ENCODE measurements around the gene ABL1.

Gene ABL1

DNA sequence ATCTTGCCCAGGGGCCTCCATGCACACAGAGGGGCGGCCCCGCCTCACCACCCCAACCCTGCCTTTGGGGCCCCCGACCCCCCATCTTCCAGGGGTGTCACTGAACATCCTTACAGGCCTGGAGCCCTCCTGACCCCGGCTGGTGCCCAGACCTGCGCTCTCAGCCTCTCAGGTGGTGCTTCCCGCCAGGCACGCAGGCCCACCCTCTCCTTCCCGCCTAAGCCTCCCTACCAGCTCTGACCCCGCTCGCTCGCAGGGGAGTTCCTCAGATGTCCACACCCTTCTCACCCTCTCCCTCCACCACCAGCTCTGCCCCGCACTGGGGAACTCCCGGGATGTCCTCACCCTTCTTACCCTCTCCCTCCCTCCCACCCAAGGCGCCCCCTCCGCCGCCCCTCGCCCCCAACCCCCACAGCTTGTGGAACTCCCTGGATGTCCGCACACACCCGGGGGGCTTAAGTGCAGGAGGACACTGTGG, 73.9 kb downstream of the ABL1 start:
- TF ChIP-seq FOXP2 (optimal IDR thresholded peaks at IDR 0.05; ENCODE audit: borderline replicate concordance, extremely low read depth, extremely low read length, insufficient read depth): no peak
- no peak for TF ChIP-seq POLR2AphosphoS5 (IDR thresholded peaks at IDR 0.05; ENCODE audit: low read depth, low read length)
- no peak for TF ChIP-seq TAF1 (IDR thresholded peaks at IDR 0.05; ENCODE audit: borderline replicate concordance, insufficient read depth, low read length)

DNA sequence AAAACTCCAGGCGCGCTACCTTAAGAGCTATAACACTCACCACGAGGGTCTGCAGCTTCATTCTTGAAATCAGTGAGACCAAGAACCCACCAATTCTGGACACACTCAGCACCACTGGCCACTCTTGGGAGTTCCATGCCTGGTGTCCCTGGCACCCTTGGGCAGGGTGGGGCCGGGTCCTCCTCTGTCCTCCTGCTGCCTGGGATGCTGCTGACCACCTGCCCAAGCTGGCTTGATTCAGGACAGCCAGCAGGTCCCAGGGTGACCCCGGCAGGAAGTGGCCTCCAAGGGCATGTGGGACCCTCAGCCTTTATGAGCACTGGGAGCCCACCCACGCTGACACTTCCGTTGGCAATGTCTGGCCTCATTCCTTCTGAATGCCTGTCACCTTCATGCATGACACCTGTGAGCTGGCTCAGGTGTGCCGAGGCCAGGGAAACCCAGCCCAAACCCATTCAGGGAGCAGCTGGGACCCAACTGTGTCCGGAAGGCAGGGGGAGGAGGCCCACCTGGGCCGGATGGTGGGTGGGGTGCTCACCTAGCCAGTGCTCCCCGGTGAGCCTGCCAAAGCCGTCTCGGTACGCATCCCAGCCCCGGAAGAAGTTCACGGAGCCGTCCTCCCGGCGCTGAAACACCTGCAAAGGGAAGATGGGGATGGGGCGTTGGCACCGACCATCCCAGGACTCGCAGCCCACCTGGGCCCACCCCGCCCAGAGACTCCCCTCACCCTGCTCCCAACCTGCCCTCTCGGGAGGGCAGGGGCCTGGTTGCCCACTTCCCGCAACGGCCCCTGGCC, 76.4 kb downstream of the ABL1 start:
- TF ChIP-seq POLR2AphosphoS5 (IDR thresholded peaks at IDR 0.05; ENCODE audit: low read depth, low read length) (no peak), SIN3A (IDR thresholded peaks at IDR 0.05; ENCODE audit: borderline replicate concordance, insufficient read depth, low read length) (no peak), TAF1 (IDR thresholded peaks at IDR 0.05; ENCODE audit: borderline replicate concordance, insufficient read depth, low read length) (no peak), FOXP2 (optimal IDR thresholded peaks at IDR 0.05; ENCODE audit: borderline replicate concordance, extremely low read depth, extremely low read length, insufficient read depth) (no peak)
- TF ChIP-seq, protein P1, sequence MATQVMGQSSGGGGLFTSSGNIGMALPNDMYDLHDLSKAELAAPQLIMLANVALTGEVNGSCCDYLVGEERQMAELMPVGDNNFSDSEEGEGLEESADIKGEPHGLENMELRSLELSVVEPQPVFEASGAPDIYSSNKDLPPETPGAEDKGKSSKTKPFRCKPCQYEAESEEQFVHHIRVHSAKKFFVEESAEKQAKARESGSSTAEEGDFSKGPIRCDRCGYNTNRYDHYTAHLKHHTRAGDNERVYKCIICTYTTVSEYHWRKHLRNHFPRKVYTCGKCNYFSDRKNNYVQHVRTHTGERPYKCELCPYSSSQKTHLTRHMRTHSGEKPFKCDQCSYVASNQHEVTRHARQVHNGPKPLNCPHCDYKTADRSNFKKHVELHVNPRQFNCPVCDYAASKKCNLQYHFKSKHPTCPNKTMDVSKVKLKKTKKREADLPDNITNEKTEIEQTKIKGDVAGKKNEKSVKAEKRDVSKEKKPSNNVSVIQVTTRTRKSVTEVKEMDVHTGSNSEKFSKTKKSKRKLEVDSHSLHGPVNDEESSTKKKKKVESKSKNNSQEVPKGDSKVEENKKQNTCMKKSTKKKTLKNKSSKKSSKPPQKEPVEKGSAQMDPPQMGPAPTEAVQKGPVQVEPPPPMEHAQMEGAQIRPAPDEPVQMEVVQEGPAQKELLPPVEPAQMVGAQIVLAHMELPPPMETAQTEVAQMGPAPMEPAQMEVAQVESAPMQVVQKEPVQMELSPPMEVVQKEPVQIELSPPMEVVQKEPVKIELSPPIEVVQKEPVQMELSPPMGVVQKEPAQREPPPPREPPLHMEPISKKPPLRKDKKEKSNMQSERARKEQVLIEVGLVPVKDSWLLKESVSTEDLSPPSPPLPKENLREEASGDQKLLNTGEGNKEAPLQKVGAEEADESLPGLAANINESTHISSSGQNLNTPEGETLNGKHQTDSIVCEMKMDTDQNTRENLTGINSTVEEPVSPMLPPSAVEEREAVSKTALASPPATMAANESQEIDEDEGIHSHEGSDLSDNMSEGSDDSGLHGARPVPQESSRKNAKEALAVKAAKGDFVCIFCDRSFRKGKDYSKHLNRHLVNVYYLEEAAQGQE (IDR thresholded peaks at IDR 0.05; ENCODE audit: insufficient read depth in 1 of 2, low read depth in 2 of 2, low read length in 2 of 2): no peak

DNA sequence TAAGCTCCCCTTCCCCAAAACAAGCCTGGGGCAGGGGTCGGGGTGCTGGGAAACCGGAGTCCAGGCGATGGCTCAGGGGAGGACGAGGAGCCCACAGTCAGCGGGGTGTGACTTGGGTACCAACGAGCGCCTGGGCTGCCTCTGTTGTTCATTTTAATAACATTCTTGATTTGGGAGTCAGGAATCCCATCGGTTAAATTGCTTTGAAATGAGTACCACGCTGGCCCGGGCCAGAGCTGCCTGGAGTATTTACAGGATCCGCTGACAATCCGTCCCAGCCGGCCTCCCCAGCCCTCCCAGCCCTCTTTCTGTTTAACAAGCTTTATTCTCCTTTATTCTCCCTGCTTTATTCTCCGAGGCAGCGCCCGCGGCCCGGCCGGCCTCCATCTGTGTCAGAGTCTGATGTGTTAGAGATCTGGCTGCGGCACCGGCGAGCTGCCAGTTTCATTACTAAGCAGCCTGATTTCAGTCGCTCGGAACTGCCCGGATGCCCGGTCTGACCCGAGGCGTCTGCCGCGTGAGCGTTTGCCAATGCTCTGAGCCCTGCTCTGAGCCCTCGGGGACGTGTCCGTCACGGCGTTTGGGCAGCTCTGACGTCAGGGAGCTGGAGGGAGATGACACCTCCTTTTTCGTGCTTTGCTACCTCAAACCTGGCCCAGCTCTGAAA, 78.0 kb downstream of the ABL1 start:
- TF ChIP-seq TAF1 (IDR thresholded peaks at IDR 0.05; ENCODE audit: borderline replicate concordance, insufficient read depth, low read length): no peak
- TF ChIP-seq, protein P1 (IDR thresholded peaks at IDR 0.05; ENCODE audit: insufficient read depth in 1 of 2, low read depth in 2 of 2, low read length in 2 of 2): no peak
- no peak for TF ChIP-seq FOXP2 (optimal IDR thresholded peaks at IDR 0.05; ENCODE audit: borderline replicate concordance, extremely low read depth, extremely low read length, insufficient read depth)
- no peak for TF ChIP-seq POLR2AphosphoS5 (IDR thresholded peaks at IDR 0.05; ENCODE audit: low read depth, low read length)
- TF ChIP-seq SIN3A (IDR thresholded peaks at IDR 0.05; ENCODE audit: borderline replicate concordance, insufficient read depth, low read length): no peak

DNA sequence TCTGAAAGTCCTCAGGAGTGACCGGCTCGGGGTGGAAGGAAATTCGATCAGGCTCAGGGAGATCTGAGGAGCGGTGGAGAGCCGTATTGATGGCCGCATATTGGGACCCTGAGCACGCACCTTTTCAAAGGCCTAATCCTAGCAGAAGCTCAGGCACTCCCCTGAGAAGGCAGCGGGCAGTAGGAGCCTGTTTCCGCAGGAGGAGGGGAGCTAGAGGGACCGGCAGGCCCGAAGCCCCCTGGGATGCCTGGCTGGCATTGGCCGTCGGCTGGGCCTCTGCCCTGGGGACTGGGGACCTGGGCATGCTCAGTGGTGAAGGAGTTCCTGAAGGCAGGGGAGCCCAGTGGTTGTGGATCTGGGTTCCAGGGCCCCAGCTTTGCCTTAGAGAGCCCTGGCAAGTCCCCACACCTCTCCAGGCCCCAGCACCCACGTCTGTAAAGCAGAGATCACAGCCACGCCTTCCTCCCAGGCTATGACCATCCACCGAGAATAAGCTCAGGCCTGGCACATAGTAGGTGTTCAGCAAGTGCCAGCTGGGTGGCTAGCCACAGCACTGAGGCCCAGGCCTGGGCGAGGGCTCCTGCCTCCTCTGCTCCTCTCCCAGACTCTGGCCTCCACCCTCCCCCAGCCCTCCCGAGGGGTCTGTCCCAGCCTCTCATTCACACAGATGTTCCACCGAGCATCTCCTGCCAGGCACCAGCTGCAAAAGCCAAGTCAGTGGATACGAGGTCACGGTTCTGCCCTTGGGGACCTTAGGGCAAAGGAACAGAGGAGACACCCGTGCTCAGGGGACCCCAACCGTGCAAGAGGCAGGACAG, 78.8 kb downstream of the ABL1 start:
- TF ChIP-seq FOXP2 (optimal IDR thresholded peaks at IDR 0.05; ENCODE audit: borderline replicate concordance, extremely low read depth, extremely low read length, insufficient read depth) (no peak), TAF1 (IDR thresholded peaks at IDR 0.05; ENCODE audit: borderline replicate concordance, insufficient read depth, low read length) (no peak), POLR2AphosphoS5 (IDR thresholded peaks at IDR 0.05; ENCODE audit: low read depth, low read length) (no peak), SIN3A (IDR thresholded peaks at IDR 0.05; ENCODE audit: borderline replicate concordance, insufficient read depth, low read length) (no peak)
- TF ChIP-seq, protein P1 (IDR thresholded peaks at IDR 0.05; ENCODE audit: insufficient read depth in 1 of 2, low read depth in 2 of 2, low read length in 2 of 2): no peak

Measured in PFSK-1 (cell line).